GM18907 (cell line): ENCODE measurements around the gene KIF25.

Experiments
- ATAC-seq: cut with Tn5 transposase; IDR thresholded peaks from one replicate; pipeline ENCODE4 v1.9.1; 2021; ENCODE audit warnings: mild to moderate bottlenecking, moderate library complexity; ENCODE audit not compliant: unreplicated experiment

KIF25 gene

GRCh38 chr6:168082860-168083513 lies 85.5 kb downstream of the KIF25 start:
- ATAC-seq, result no peak

DNA sequence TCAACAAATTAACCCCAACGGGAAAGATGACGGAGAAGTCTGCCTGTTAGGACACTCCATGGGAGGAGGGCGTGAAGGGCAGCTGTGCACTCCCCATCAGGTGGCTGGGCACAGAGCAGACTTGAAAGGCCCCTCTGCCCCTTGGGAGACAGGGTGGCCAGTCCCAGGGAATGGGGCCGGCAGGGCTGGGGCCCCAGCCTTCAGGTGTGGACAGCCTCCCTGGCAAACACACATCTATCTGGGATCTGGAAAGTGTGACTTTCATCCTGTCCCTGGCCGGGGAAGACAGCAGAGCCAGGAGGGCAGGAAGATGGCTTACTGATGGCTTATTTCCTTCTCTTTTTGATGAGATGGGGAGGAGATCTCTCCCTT lies 86.0 kb downstream of the KIF25 start:
- no peak for ATAC-seq

DNA sequence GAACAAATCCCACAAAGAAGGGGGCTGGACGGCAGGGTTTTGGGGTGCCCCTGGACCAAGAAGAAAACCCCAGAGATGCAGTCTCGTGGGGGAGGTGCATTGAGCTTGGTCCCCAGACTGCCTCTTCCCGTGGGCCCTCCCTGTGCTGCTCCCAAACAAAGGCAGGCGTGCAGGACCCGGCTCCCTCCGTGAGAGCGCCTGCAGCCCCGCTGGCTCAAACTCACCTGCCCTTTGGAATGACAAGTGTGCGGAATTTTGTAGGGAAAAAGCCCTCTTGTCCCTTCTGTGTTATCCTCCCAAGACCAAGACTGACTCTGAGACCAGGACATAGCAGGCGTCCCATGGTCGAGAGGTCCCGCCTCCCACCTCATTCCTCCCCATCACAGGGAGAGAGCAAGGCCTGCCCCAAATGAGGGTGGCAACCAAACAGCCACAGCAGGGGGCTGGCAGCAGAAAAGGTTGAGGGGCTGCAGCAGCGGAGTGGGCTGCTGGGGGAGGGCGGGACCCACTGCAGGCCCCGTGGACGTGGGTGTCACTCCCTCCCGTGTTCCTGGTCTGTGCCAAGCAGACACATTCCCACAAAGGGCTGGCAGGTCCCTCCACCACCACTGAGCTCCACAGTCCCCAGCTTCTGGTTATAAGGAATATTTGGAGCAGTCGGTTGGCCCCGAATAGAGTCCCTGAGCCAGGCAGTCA lies 87.1 kb downstream of the KIF25 start:
- ATAC-seq, result no peak

DNA sequence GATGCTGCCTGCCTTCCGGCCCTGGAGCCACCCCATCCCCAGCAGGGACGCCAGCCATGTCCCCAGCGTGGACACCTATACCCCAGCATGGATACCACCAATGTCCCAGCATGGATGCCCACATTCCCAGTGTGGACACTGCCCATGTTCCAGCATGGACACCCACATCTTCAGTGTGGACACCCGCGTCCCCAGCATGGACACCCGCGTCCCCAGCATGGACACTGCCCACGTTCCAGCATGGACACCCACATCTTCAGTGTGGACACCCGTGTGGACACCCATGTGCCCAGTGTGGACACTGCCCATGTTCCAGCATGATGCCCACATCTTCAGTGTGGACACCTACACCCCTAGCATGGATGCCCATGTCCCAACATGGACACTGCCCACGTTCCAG lies 88.6 kb downstream of the KIF25 start:
- ATAC-seq, result no peak

DNA sequence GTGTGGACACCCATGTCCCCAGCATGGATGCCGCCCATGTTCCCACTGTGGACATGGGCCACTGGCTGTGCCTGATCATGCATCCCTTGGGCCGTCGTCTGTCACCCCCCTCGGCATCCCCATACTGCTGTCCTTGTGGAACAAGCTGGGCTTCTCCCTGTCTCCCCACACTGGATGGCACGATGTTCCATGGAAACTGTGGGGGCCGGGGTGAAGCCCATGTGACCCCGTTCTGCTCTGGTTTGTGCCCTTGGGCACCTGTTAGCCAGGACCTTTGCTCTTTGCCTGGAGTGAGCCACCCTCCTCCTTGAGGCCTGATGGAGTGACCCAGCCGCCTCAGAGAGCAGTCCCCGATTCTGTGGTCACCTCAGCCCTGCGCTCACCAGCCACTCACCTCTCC lies 89.1 kb downstream of the KIF25 start:
- ATAC-seq, result no peak

DNA sequence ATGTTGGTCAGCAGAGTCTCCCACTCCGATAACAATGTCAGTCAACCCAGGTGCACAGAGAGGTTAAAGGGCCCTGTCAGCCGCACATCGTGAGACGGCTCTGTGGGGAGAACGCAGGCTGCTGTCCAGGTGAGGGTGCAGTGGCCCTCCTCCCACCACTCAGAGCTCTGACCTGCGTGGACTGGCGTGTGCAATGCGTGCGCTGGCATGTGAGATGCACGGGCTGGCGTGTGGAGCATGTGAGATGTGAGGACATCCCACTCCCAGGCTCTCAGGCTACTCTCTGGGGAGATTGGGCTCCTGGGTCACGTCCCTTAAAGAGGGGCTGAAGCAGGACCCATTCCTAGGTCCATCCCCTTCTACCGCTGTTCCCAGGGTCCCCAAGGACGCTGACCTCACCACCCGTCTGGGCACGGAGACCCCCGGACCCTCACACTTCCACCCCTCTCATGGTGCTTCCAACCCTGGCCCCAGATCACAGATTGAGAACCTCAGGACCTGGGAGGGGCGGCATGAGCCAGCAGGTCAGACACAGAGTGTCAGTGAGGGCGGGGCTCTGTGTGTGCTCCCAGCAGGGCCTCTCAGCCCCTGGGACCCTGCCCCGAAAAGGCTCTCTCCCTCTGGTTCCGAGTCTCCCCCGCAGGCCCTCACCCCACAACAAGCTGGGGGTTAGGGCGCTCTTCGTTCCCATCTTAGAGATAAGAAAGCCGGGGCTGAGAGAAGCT lies 90.1 kb downstream of the KIF25 start:
- no peak for ATAC-seq

DNA sequence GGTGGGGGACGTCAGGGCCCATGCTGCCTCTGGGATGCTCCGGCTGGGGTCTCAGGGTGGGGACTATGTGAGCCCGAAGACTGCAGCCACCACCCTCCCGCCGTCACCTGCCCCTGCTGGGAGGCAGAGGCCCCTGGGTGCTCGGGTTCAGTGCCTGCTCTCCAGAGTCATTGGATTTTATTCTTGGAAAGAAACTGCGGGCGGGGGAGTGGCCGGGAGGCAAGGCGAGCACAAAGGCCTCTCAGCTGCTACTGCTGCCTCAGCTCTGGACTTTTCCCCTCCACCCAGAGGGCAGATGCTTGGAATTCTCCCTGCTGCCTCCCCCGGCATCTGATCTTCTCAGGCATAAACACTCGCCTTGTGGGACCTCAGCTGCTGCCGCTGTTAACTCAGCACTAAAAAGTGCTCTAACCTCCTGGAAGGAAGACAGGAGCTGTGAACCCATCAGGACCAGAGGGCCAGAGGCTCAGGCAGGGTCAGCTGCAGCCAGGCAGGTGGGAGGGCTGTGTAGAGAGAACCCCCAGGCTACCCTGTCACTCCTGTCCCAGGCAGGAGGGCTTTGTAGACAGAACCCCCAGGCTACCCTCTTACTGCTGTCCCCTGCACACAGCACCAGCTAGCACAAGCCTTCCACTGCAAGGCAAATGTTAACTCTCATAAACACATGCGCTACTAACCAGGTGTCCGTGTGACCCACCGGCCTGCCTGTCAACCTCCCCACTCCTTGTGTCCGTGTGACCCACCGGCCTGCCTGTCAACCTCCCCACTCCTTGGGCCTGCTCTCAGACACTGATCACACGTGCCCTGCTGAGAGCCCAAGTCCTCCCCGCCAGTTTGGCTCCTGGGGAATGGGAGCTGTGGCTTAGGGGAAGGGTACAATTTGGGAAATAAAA lies 90.9 kb downstream of the KIF25 start:
- ATAC-seq, result no peak

GRCh38 chr6:168089186-168090063 lies 92.0 kb downstream of the KIF25 start:
- ATAC-seq, result no peak

GRCh38 chr6:168090064-168090690 lies 92.7 kb downstream of the KIF25 start:
- no peak for ATAC-seq

DNA sequence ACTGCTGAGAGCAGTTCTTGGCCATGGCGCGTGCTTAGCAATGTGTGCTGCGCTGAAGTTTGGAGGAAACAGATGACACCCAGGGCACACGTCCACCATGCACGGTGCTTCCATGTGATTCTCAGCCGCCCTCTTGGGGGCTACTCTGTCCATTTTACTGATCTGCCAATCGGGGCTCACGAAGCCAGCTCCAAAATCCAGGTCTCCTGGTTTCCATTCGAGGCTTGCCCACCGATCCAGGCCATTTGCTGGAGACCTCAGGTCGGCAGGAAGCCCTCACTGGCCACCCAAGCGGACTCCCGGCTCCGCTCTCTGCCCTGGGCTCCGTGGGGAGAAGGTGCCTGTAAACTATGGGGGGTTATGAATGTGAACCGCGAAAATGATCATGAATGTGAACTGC lies 93.2 kb downstream of the KIF25 start:
- no peak for ATAC-seq

DNA sequence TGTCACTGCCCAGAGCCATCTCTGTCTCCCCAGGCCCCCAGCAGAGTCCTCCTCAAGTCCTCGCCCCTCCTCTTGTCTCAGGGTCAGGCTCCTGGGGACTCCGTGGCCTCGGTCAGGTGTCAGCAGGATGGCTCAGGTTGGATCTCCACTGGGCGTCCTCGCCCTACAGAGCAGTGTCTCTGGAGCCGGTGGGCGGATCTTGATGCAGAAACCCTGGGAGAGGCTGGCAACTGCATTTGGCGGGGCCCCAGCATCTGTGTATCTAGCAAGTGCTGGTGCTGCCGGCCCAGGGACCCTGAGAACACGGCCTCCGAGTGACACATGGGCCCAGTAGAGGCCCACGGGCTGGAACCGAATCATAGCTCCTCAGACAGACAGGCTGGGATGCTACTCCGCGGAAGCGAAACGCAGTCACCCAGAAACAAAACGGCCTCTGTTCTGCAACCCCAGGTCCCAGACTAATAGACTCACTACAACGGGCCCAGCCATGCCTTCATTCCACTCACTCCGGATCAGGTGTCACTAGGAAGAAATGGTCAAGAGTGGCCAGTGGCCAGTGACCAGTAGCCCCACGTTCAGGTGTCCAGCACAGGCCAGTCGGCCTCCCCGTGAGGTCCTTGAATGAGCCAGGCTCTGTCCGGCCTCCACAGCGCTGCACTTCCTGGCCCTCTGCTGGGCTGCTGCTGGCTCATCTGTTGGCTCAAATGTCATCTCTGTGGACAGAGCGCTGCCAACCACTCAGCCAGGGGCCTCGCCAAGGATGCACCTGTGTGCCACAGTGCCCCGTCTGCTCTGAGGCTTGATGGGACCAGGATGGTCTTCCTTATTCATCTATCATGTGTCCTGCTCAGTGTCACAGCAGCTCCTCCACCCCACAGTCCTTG lies 94.2 kb downstream of the KIF25 start:
- ATAC-seq, result no peak

DNA sequence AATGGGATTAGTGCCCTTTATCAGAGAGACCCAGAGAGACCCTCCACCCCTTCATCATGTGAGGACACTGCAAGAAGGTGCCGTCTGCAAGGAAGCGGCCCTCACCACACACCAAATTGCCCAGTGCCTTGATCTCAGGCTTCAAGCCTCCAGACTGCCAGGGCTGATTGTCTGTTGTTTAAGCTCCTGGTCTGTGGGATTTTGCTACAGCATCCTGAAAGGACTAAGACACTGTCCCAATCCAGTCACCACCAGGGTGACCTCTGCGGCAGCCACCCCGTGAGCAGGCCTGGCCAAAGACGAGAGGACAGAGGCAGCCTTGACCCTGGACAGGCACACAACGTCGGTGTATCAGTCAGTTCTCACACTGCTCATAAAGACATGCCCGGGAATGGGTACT lies 95.1 kb downstream of the KIF25 start:
- ATAC-seq, result no peak

DNA sequence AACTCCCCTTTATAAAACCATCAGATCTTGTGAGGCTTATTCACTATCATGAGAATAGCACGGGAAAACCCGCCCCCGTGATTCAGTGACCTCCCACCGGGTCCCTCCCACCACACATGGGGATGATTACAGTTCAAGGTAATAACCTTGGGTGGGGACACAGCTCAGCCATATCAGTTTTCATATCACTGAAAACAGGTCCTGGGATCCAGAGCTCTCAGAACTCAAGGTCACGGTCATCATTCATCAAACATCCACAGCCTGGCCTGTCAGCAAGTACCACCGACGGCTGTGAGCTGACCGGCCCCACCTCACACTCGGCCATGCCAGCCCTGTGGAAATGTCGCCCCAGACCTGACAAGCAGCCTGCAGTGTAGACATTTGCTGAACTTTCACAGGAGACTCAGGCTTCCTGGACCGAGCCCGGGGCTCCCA lies 95.6 kb downstream of the KIF25 start:
- ATAC-seq, result no peak

GRCh38 chr6:168093634-168094033 lies 96.2 kb downstream of the KIF25 start:
- no peak for ATAC-seq
